H1 (cell line): ENCODE results near the gene VPS13C. TPM values are rescaled to one million over a fixed set of nuclear protein-coding genes. Genes with fewer than 3 reads are reported as not detected.

Experiments used
- CTCF ChIA-PET: fragments of 300-600 bp; sonication (Branson Sonifier 250); formaldehyde crosslinking; loops from one replicate; lab custom pipeline; 2021; ENCODE audit not compliant: partially characterized antibody; lab: Charles Lee
- POLR2A ChIA-PET: fragments of 300-600 bp; sonication (Branson Sonifier 250); formaldehyde crosslinking; loops from one replicate; lab custom pipeline; 2021; ENCODE audit warnings: inconsistent platforms; ENCODE audit not compliant: partially characterized antibody; lab: Charles Lee
- DNase-seq, 2 experiments: peaks; one replicate each; pipeline versions ENCODE4 v3.0.0 to v3.0.0-alpha.2; 2010 to 2022; ENCODE audit warnings: low spot score in 2 of 2, low read depth in 1 of 2, mixed read lengths in 1 of 2
- FAIRE-seq: peaks from 2 replicates; lab custom pipeline; 2011; peaks lifted over from hg19 to GRCh38; lab: Jason Lieb, UNC
- H2AFZ ChIP-seq: 2 replicates; pipeline ENCODE4 v1.8.1; 2012; ENCODE audit warnings: low read length, inconsistent platforms
- H2AK5ac ChIP-seq: 2 replicates; pipeline ENCODE4 v1.6.1; 2013; ENCODE audit warnings: low read depth, low read length
- H2BK120ac ChIP-seq: replicated peaks from 2 replicates; pipeline ENCODE3; 2013; ENCODE audit warnings: low read depth, low read length, inconsistent platforms
- H2BK12ac ChIP-seq: 2 replicates; pipeline ENCODE4 v1.6.1; 2013; ENCODE audit warnings: low read depth, low read length
- H2BK15ac ChIP-seq: 2 replicates; pipeline ENCODE4 v1.6.1; 2013; ENCODE audit warnings: low read length
- H2BK20ac ChIP-seq: 2 replicates; pipeline ENCODE4 v1.6.1; 2013; ENCODE audit warnings: low read length
- H2BK5ac ChIP-seq: 2 replicates; pipeline ENCODE4 v1.6.1; 2013; ENCODE audit warnings: low read depth, low read length
- H3K14ac ChIP-seq: 2 replicates; pipeline ENCODE4 v1.6.1; 2013; ENCODE audit warnings: inconsistent platforms; ENCODE audit not compliant: insufficient read length
- H3K18ac ChIP-seq: 2 replicates; pipeline ENCODE4 v1.6.1; 2013; ENCODE audit warnings: low read length; ENCODE audit errors: extremely low read depth
- H3K23ac ChIP-seq: 2 replicates; pipeline ENCODE4 v1.6.1; 2013; ENCODE audit warnings: inconsistent platforms; ENCODE audit not compliant: insufficient read length
- H3K23me2 ChIP-seq: 2 replicates; pipeline ENCODE4 v1.6.1; 2013; ENCODE audit warnings: low read depth, low read length
- H3K27ac ChIP-seq: 2 replicates; pipeline ENCODE4 v1.6.1; 2011; ENCODE audit warnings: low read depth, low read length, inconsistent platforms
- H3K27me3 ChIP-seq, 4 experiments: replicated peaks in 1 of 4; 1 replicate in 1 of 4; 2 replicates in 3 of 4; pipeline versions ENCODE4 v1.6.1 to v1.8.1; 2011 to 2013; ENCODE audit warnings: low read length in 3 of 4, mild to moderate bottlenecking in 3 of 4, inconsistent platforms in 2 of 4, mixed read lengths in 2 of 4, moderate library complexity in 1 of 4; ENCODE audit not compliant: control insufficient read depth in 3 of 4, insufficient read depth in 3 of 4; ENCODE audit errors: extremely low read depth in 1 of 4
- H3K36me3 ChIP-seq, 4 experiments: 2 replicates each; pipeline versions ENCODE4 v1.6.1 to v1.8.1; 2011 to 2013; ENCODE audit warnings: mild to moderate bottlenecking in 4 of 4, low read length in 3 of 4, moderate library complexity in 2 of 4, control low read depth in 1 of 4, inconsistent platforms in 1 of 4; ENCODE audit not compliant: insufficient read depth in 4 of 4, control insufficient read depth in 2 of 4
- H3K4ac ChIP-seq: replicated peaks from 2 replicates; pipeline ENCODE3; 2013; ENCODE audit warnings: low read length, low read depth, mixed read lengths, inconsistent platforms; ENCODE audit not compliant: insufficient read length
- H3K4me1 ChIP-seq, 4 experiments: replicated peaks in 1 of 4; 1 replicate in 1 of 4; 2 replicates in 3 of 4; pipeline versions ENCODE4 v1.6.1 to v1.8.1; 2011 to 2013; ENCODE audit warnings: low read length in 3 of 4, inconsistent platforms in 2 of 4, mixed read lengths in 1 of 4; ENCODE audit not compliant: insufficient read depth in 4 of 4, control insufficient read depth in 3 of 4
- H3K4me2 ChIP-seq, 2 experiments: 2 replicates each; pipeline versions ENCODE4 v1.6.1 to v1.8.1; 2011 to 2013; ENCODE audit warnings: low read depth in 2 of 2, low read length in 2 of 2, control low read depth in 1 of 2, inconsistent platforms in 1 of 2, mild to moderate bottlenecking in 1 of 2; ENCODE audit not compliant: insufficient read depth in 1 of 2
- H3K4me3 ChIP-seq, 4 experiments: fragments of 200-600, 300-600 bp in 1 of 4; sonication (generic), shearing (Covaris generic), sonication (Bioruptor Twin) in 1 of 4; 2 replicates each; pipeline versions ENCODE4 v1.5.1 to v1.8.1; 2011 to 2016; ENCODE audit warnings: low read length in 4 of 4, low read depth in 3 of 4, control low read depth in 2 of 4, inconsistent platforms in 2 of 4, mild to moderate bottlenecking in 2 of 4, mixed read lengths in 1 of 4, moderate library complexity in 1 of 4; ENCODE audit not compliant: insufficient read depth in 2 of 4; ENCODE audit errors: extremely low read depth in 1 of 4
- H3K56ac ChIP-seq: replicated peaks from 2 replicates; pipeline ENCODE3; 2013; ENCODE audit warnings: low read depth, mild to moderate bottlenecking, mixed read lengths, low read length, inconsistent platforms; ENCODE audit not compliant: insufficient read length
- H3K79me1 ChIP-seq: 2 replicates; pipeline ENCODE4 v1.6.1; 2013; ENCODE audit warnings: low read depth, low read length, control low read depth
- H3K79me2 ChIP-seq, 2 experiments: 2 replicates each; pipeline versions ENCODE4 v1.6.1 to v1.8.1; 2012 to 2013; ENCODE audit warnings: low read length in 2 of 2, mild to moderate bottlenecking in 2 of 2, inconsistent platforms in 1 of 2; ENCODE audit not compliant: insufficient read depth in 2 of 2, control insufficient read depth in 1 of 2
- H3K9ac ChIP-seq, 4 experiments: replicated peaks in 1 of 4; 1 replicate in 1 of 4; 2 replicates in 3 of 4; pipeline versions ENCODE4 v1.6.1 to v1.8.1; 2011 to 2013; ENCODE audit warnings: low read depth in 3 of 4, low read length in 3 of 4, control low read depth in 2 of 4, mild to moderate bottlenecking in 2 of 4, moderate library complexity in 2 of 4, inconsistent platforms in 1 of 4; ENCODE audit errors: extremely low read depth in 1 of 4
- H3K9me3 ChIP-seq, 2 experiments: 2 replicates each; pipeline versions ENCODE4 v1.6.1 to v1.8.1; 2012 to 2013; ENCODE audit warnings: mild to moderate bottlenecking in 2 of 2, moderate library complexity in 2 of 2, control low read depth in 1 of 2, inconsistent platforms in 1 of 2, low read depth in 1 of 2, low read length in 1 of 2, mixed read lengths in 1 of 2; ENCODE audit not compliant: insufficient read depth in 2 of 2
- H4K20me1 ChIP-seq, 2 experiments: replicated peaks in 1 of 2; 2 replicates each; pipeline versions ENCODE3 to v1.8.1; 2011 to 2013; ENCODE audit warnings: inconsistent platforms in 2 of 2, low read length in 2 of 2, mild to moderate bottlenecking in 1 of 2; ENCODE audit not compliant: insufficient read depth in 2 of 2, control insufficient read depth in 1 of 2
- H4K5ac ChIP-seq: 2 replicates; pipeline ENCODE4 v1.6.1; 2013; ENCODE audit warnings: low read length, low read depth, mixed read lengths, inconsistent platforms; ENCODE audit not compliant: insufficient read length
- H4K8ac ChIP-seq: 2 replicates; pipeline ENCODE4 v1.8.0; 2013; ENCODE audit warnings: mild to moderate bottlenecking, moderate library complexity, low read length, inconsistent platforms; ENCODE audit not compliant: insufficient read depth; ENCODE audit errors: extremely low read depth
- H4K91ac ChIP-seq: replicated peaks from 2 replicates; pipeline ENCODE3; 2013; ENCODE audit warnings: low read length, mixed read lengths, inconsistent platforms; ENCODE audit not compliant: insufficient read length
- JUND ChIP-seq: IDR thresholded peaks from 2 replicates; pipeline ENCODE4 v1.6.1; 2011; ENCODE audit warnings: mild to moderate bottlenecking, improper control_type of control experiment, low read length
- WGBS, 2 experiments: shearing (Covaris generic) in 1 of 2; methylation state at CpG; one replicate each; pipeline versions ENCODE4 v1.1.6 to v1.1.7; 2013 to 2015; ENCODE audit warnings: low lambda C conversion rate in 2 of 2, mixed read lengths in 2 of 2, inconsistent platforms in 1 of 2, low coverage in 1 of 2, missing lambda C conversion rate in 1 of 2; ENCODE audit not compliant: insufficient replicate concordance in 2 of 2, insufficient coverage in 1 of 2, insufficient read length in 1 of 2; ENCODE audit errors: extremely low coverage in 1 of 2, missing lambda C conversion rate in 1 of 2; 5-methylcytosine and 5-hydroxymethylcytosine counted together
- polyA plus RNA-seq, 7 experiments: library from polyadenylated mRNA; depleted of rRNA in 3 of 7; stranded (reverse) in 5 of 7; unstranded in 2 of 7; fragments of >200 nt in 5 of 7; fragments of 200-250 nt in 2 of 7; gene quantifications; 1 replicate in 5 of 7; 2 replicates in 1 of 7; 4 replicates in 1 of 7; pipeline versions ENCODE4 v1.2.1 to v1.2.3, GENCODE V29; 2011 to 2013; ENCODE audit warnings: missing spikeins in 2 of 7, mixed read lengths in 2 of 7
- total RNA-seq: library from RNA; stranded (reverse); fragmentation: NEBNext Ultra II Directional; extraction: Animal tissue kit (Norgen Biotek cat#: 25700); gene quantifications from 2 replicates; pipeline ENCODE4 v1.2.1, GENCODE V29; 2021

VPS13C gene
- total and polyA plus RNA-seq, 2 of the 8 experiments (the other 6 are each of a cell fraction or from before 2014, with no cell fraction given): 4.8 to 18.8 TPM

DNA sequence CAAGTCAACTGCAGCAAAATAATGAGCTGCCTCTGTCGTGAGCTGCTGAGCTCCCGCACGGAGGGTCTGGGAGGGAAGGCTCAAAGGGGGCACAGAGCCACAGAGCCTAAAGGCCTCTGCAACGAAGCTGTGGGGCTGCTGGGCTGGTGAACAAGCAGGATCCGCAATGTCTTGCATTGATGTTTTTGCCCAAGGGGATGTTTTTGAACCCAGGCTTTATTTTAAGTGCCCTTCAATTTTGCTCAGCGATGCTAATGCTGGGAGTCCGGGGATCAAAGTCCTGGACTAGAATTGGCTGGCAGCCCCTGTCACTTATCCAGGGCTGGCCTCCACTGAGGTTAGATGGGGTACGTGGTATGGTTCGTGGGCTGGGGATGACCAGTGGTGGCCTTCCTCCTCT is 240.0 kb downstream of the VPS13C start:
- H3K79me2 ChIP-seq: no peaks in the 10 kb centered on the region
- no peak overlapping the region for H2BK12ac ChIP-seq
- no peak overlapping the region for H3K14ac ChIP-seq
- no peak overlapping the region for H3K18ac ChIP-seq
- H3K23me2 ChIP-seq: no peaks in the 10 kb centered on the region; the same call in 1 of the 2 replicates
- no peak overlapping the region for H3K23ac ChIP-seq
- no peak for TF ChIP-seq JUND
- H3K4me2 ChIP-seq: no peak overlapping the region
- no peak overlapping the region for H3K56ac ChIP-seq
- H2BK15ac ChIP-seq: no peak overlapping the region
- no peak overlapping the region for H3K4ac ChIP-seq
- H3K36me3 ChIP-seq: no peaks in the 10 kb centered on the region
- no peak overlapping the region for H3K9ac ChIP-seq
- H4K8ac ChIP-seq: no peak overlapping the region
- no peak overlapping the region for H2AK5ac ChIP-seq
- FAIRE-seq (no peak), DNase-seq (no peak)
- no peak overlapping the region for H3K4me3 ChIP-seq
- H4K91ac ChIP-seq: no peak overlapping the region
- H3K79me1 ChIP-seq: no peaks in the 10 kb centered on the region
- H4K20me1 ChIP-seq: no peaks in the 10 kb centered on the region
- no peak overlapping the region for H2BK5ac ChIP-seq
- H3K27me3 ChIP-seq: no peaks in the 10 kb centered on the region
- CTCF ChIA-PET: interaction anchor here (0.5 to 1.4 kb wide), 4 partner anchors 9 to 431 kb away, joined by 3 to 5 read pairs (median 4); no protein-coding TSS in a partner anchor
- H4K5ac ChIP-seq: no peak overlapping the region
- no peak overlapping the region for H2AFZ ChIP-seq
- POLR2A ChIA-PET: interaction anchor here (0.6 kb wide), 1 partner anchor 199 kb away, joined by 3 read pairs; no protein-coding TSS in a partner anchor
- no peak overlapping the region for H2BK120ac ChIP-seq
- no peak overlapping the region for H2BK20ac ChIP-seq
- H3K9me3 ChIP-seq: no peaks in the 10 kb centered on the region
- no peak overlapping the region for H3K27ac ChIP-seq
- 87% methylated on average over 9 of the region's 9 CpGs; no CpG with 5 or more reads in 1 of the 2 experiments for WGBS, 2 experiments
- peaks cover 0 to 9% (median 3%) of the 10 kb centered on the region in 4 experiments; a peak in 6 of 7 replicates for H3K4me1 ChIP-seq
